Measurements from ENCODE around the gene ICAM3. TPM values are rescaled to one million over a fixed set of nuclear protein-coding genes. Genes with fewer than 3 reads are reported as not detected.

The ICAM3 gene
- total RNA-seq, 1 experiment from 2014 or later = 46.9 TPM

GRCh38 chr19:10306327-10306726, 33.1 kb downstream of the ICAM3 start:
- no TSS peak for BruUV-seq (replicated peaks)
- no peak overlapping the region for H3K4me3 ChIP-seq (ENCODE audit: low read length)
- H3K9me2 ChIP-seq (replicated peaks; ENCODE audit: low read length) = no peaks in the 10 kb centered on the region
- no peaks in the 10 kb centered on the region for H4K20me1 ChIP-seq (ENCODE audit: low read length)
- H3K9ac ChIP-seq (ENCODE audit: low read length) = no peak overlapping the region
- no peaks in the 10 kb centered on the region for H3K79me2 ChIP-seq (ENCODE audit: low read length)
- DNase-seq (no peak), ATAC-seq (no peak)
- no peak for TF ChIP-seq CTCF (conservative IDR thresholded peaks at IDR 0.05; ENCODE audit: low read depth, low read length)
- TF ChIP-seq EZH2 (IDR thresholded peaks at IDR 0.05; ENCODE audit: low read length, unreplicated experiment) = no peak
- TF ChIP-seq EZH2phosphoT487 (IDR thresholded peaks at IDR 0.05; ENCODE audit: borderline replicate concordance, low read length) = no peak
- no peak overlapping the region for H2AFZ ChIP-seq (ENCODE audit: low read length)
- H3F3A ChIP-seq (ENCODE audit: low read length, unreplicated experiment) = no peaks in the 10 kb centered on the region
- no peak overlapping the region for H3K4me2 ChIP-seq (ENCODE audit: low read length)
- H3K9me3 ChIP-seq (ENCODE audit: low read length) = no peaks in the 10 kb centered on the region
- no peak overlapping the region for H3K27ac ChIP-seq (ENCODE audit: low read length)
- no peaks in the 10 kb centered on the region; the same call in 1 of the 2 replicates for H3K36me3 ChIP-seq (ENCODE audit: low read depth, low read length)
- H3K4me1 ChIP-seq (ENCODE audit: insufficient read depth, low read length) = peaks cover 8% of the 10 kb centered on the region
- POLR2A ChIA-PET (ENCODE audit: unreplicated experiment) = no interaction called here
- H3K27me3 ChIP-seq (ENCODE audit: low read length) = no peaks in the 10 kb centered on the region
- intact Hi-C loops (cut with micrococcal nuclease) = no loop called here
- CTCF ChIA-PET = no interaction called here

DNA sequence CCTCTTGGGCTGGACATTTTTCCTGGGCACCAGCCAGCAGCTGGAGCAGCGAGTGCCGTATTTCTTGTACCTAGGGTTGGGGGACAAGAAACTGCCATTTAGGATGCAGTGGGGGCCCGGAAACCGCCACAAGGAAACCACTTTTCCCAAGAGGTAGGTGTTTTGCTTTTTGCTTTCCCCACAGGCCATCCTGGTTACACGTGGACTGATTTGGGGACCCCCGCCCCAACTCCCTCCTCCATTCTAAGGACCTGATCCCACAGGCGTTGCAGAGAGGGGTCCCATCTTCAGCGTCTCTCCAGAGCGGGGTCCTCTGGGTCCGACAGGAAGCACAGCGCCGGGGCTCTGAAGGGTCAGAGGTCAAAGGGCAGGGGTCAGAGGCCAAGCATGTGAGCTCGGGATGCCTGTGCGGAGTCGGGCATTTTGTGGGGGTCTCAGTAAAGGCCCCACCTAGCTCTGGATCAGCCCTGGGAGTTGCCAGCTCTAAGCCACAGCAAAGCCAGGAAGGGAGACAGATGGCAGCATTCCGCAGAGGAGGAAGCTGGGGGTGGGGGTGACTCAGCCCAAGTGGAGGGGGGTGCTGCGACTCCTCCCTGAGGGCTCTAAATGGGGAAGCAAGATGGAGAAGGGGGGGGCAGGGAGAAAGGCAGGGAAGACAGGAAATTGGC, 34.2 kb downstream of the ICAM3 start:
- DNase-seq (no peak), ATAC-seq (no peak)
- intact Hi-C loops (cut with micrococcal nuclease) = no loop called here
- Histone ChIP-seq H3F3A (ENCODE audit: low read length, unreplicated experiment) (no peaks in the 10 kb centered on the region), H3K9ac (ENCODE audit: low read length) (no peak overlapping the region), H3K79me2 (ENCODE audit: low read length) (no peaks in the 10 kb centered on the region), H3K27me3 (ENCODE audit: low read length) (no peaks in the 10 kb centered on the region), H3K4me1 (ENCODE audit: insufficient read depth, low read length) (peaks cover 8% of the 10 kb centered on the region), H3K9me2 (replicated peaks; ENCODE audit: low read length) (no peaks in the 10 kb centered on the region), H3K4me2 (ENCODE audit: low read length) (no peak overlapping the region), H4K20me1 (ENCODE audit: low read length) (no peaks in the 10 kb centered on the region), H3K9me3 (ENCODE audit: low read length) (no peaks in the 10 kb centered on the region), H3K4me3 (ENCODE audit: low read length) (no peak overlapping the region), H2AFZ (ENCODE audit: low read length) (no peak overlapping the region), H3K36me3 (ENCODE audit: low read depth, low read length) (no peaks in the 10 kb centered on the region; the same call in 1 of the 2 replicates), H3K27ac (ENCODE audit: low read length) (no peak overlapping the region)
- POLR2A ChIA-PET (ENCODE audit: unreplicated experiment) = no interaction called here
- BruUV-seq (replicated peaks) = no TSS peak
- CTCF ChIA-PET = no interaction called here
- TF ChIP-seq EZH2phosphoT487 (IDR thresholded peaks at IDR 0.05; ENCODE audit: borderline replicate concordance, low read length) (no peak), EZH2 (IDR thresholded peaks at IDR 0.05; ENCODE audit: low read length, unreplicated experiment) (no peak), CTCF (conservative IDR thresholded peaks at IDR 0.05; ENCODE audit: low read depth, low read length) (no peak)

All from PC-3 (cell line).